Caco-2 (cell line): ENCODE results near the gene KRTAP5-2. TPM values are rescaled to one million over a fixed set of nuclear protein-coding genes. Genes with fewer than 3 reads are reported as not detected.
A peak's percentile ranks its signal among the peaks of the same experiment; 100 is the strongest.

ENCODE experiments used
- BruUV-seq: library from RNA; stranded (reverse); fragments of 400-500 nt; replicated peaks from 2 replicates; lab custom pipeline; 2021; lab: Mats Ljungman, UMichigan
- CTCF ChIA-PET: fragments of 300-600 bp; sonication (Branson Sonifier 250); formaldehyde crosslinking; loops from one replicate; lab custom pipeline; 2022; ENCODE audit warnings: antibody characterized with exemption; lab: Charles Lee
- POLR2A ChIA-PET: fragments of 300-600 bp; sonication (Branson Sonifier 250); formaldehyde crosslinking; loops from one replicate; lab custom pipeline; 2022; ENCODE audit warnings: antibody characterized with exemption; lab: Charles Lee
- DNase-seq, 2 experiments: peaks; one replicate each; pipeline versions ENCODE4 v3.0.0 to v3.0.0-alpha.2; 2020 to 2022
- H3K27me3 ChIP-seq: replicated peaks from 2 replicates; pipeline ENCODE4 v1.6.0; 2011; ENCODE audit warnings: low read length; ENCODE audit not compliant: control insufficient read depth, insufficient read depth
- H3K36me3 ChIP-seq: 2 replicates; pipeline ENCODE4 v1.5.1; 2011; ENCODE audit warnings: low read length; ENCODE audit not compliant: control insufficient read depth, insufficient read depth
- H3K4me1 ChIP-seq: fragments of 250-450 bp; sonication (Bioruptor Pico); 2 replicates; pipeline ENCODE4 v1.5.1; 2020; ENCODE audit warnings: mild to moderate bottlenecking
- H3K4me3 ChIP-seq: 2 replicates; pipeline ENCODE4 v1.5.1; 2011; ENCODE audit warnings: low read depth, mild to moderate bottlenecking, control low read depth, low read length
- H3K9me3 ChIP-seq: fragments of 250-450 bp; sonication (Bioruptor Pico); 2 replicates; pipeline ENCODE4 v1.5.1; 2020; ENCODE audit warnings: mild to moderate bottlenecking, moderate library complexity
- H3K27ac Mint-ChIP-seq: one replicate; pipeline ENCODE4 v1.8.0; 2022; ENCODE audit warnings: mixed read lengths; ENCODE audit not compliant: unreplicated experiment
- H3K27me3 Mint-ChIP-seq: one replicate; pipeline ENCODE4 v1.8.0; 2022; ENCODE audit warnings: mixed read lengths; ENCODE audit not compliant: insufficient read depth, unreplicated experiment
- H3K36me3 Mint-ChIP-seq: one replicate; pipeline ENCODE4 v1.8.0; 2022; ENCODE audit warnings: mild to moderate bottlenecking, mixed read lengths; ENCODE audit not compliant: insufficient read depth, unreplicated experiment
- H3K4me1 Mint-ChIP-seq: one replicate; pipeline ENCODE4 v1.8.0; 2022; ENCODE audit warnings: low read depth, mixed read lengths; ENCODE audit not compliant: unreplicated experiment
- H3K4me3 Mint-ChIP-seq: one replicate; pipeline ENCODE4 v1.8.0; 2022; ENCODE audit warnings: mild to moderate bottlenecking, moderate library complexity, mixed read lengths; ENCODE audit not compliant: unreplicated experiment
- H3K9me3 Mint-ChIP-seq: one replicate; pipeline ENCODE4 v1.8.0; 2022; ENCODE audit warnings: mixed read lengths; ENCODE audit not compliant: unreplicated experiment
- CTCF ChIP-seq, 2 experiments: fragments of 200-600 bp in 1 of 2; IDR thresholded peaks; 1 replicate in 1 of 2; 2 replicates in 1 of 2; pipeline versions ENCODE4 v1.5.1 to v1.8.0; 2011 to 2022; ENCODE audit warnings: antibody characterized with exemption in 1 of 2, control low read depth in 1 of 2, inconsistent platforms in 1 of 2, low read depth in 1 of 2, low read length in 1 of 2, mild to moderate bottlenecking in 1 of 2, moderate library complexity in 1 of 2; ENCODE audit not compliant: insufficient read depth in 1 of 2, severe bottlenecking in 1 of 2, unreplicated experiment in 1 of 2
- intact Hi-C: fragments of 100-400 bp; cut with micrococcal nuclease; formaldehyde crosslinking; loops from one replicate; pipeline ENCODE4 v1.10.0; 2022; ENCODE audit not compliant: unreplicated experiment
- total RNA-seq: library from RNA; stranded (reverse); gene quantifications from 2 replicates; pipeline ENCODE4 v1.2.3, GENCODE V29; 2022

The KRTAP5-2 gene
- total RNA-seq, 1 experiment from 2014 or later = not detected

DNA sequence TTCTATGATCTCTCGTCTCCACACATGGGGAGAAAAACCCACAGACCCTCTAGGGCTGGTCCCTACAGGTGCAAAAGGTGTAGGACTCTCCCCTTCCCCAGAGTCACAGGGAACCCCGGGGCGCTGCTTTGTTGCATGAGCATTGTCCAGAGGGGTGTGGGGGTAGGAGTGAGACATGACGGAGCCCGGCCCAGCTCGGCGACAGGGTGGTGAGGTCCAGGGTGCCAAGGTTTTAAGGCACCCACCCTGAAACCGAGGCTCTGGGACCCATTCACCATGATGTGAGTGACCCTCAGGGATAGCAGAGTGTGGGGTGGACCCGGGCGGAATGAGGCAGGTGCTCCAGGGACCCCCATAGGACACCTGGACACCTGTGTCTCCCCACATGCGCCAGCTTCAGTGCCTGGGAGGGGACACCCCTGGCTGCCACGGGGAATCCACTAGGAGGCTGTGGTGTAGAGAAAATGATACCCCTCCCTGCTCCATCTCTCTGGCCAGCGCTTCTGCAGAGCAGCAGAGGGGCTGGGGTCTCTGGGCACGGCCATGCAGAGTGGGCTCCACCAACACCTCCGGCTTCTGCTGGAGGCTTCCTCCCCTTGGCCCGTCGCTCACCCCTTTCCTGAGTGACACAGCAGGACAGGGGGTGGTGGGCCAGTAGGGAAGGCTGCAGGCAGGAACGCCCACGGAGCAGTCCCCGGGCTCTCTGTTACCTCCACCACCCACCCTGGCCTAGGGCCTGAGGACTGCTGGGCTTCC, 46.7 kb upstream of the KRTAP5-2 start:
- CTCF ChIA-PET = no interaction called here
- Mint-ChIP-seq H3K27me3 (no peaks in the 10 kb centered on the region), H3K9me3 (no peaks in the 10 kb centered on the region), H3K27ac (no peak overlapping the region), H3K4me3 (no peak overlapping the region), H3K4me1 (no peaks in the 10 kb centered on the region), H3K36me3 (no peaks in the 10 kb centered on the region)
- TF ChIP-seq CTCF (IDR thresholded peaks at IDR 0.05; ENCODE audit: insufficient read depth in 1 of 2, low read depth in 1 of 2, low read length in 1 of 2, severe bottlenecking in 1 of 2, unreplicated experiment in 1 of 2) = no peak
- intact Hi-C loops = no loop called here
- POLR2A ChIA-PET = interaction anchor here (0.6 kb wide), 1 partner anchor 489 kb away, joined by 4 read pairs; no protein-coding TSS in a partner anchor
- no TSS peak for BruUV-seq
- no peaks in the 10 kb centered on the region for H3K9me3 ChIP-seq
- H3K4me1 ChIP-seq = no peaks in the 10 kb centered on the region
- DNase-seq = peak in 1 of 2 experiments; percentile 29
- no peaks in the 10 kb centered on the region for H3K36me3 ChIP-seq
- no peak overlapping the region for H3K4me3 ChIP-seq
- no peaks in the 10 kb centered on the region for H3K27me3 ChIP-seq

DNA sequence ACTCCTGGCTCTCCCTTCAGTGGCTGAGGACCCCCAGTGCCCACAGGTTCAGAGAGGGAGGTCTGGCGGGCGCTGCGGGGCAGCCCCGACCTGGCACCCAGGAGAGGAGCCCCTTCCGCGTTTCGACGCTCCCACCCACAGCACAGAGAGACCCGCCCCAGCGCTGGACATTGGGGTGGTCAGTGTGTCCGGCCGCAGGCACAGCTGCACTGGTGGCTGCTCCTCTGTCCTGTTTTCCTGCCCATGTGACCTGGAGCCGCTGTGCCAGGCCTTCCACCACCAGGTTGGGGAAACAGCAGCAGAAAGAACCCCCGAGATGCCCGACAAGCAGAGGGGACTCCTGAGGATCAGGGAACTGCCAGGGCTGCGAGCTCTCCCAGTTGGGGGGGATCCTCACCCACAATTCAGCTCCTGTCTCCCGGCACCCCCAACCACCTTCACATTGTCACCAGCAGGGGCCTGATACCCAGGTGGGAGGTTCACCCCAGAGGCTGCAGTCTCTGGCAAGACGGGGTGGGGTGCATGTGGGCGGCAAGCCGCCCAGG, 45.1 kb upstream of the KRTAP5-2 start:
- no peaks in the 10 kb centered on the region for H3K36me3 ChIP-seq
- ChIA-PET POLR2A (no interaction called here), CTCF (no interaction called here)
- BruUV-seq = no TSS peak
- no peak for TF ChIP-seq CTCF (IDR thresholded peaks at IDR 0.05; ENCODE audit: insufficient read depth in 1 of 2, low read depth in 1 of 2, low read length in 1 of 2, severe bottlenecking in 1 of 2, unreplicated experiment in 1 of 2)
- no peak for DNase-seq
- no peaks in the 10 kb centered on the region for H3K9me3 Mint-ChIP-seq
- H3K27me3 ChIP-seq = no peaks in the 10 kb centered on the region
- H3K9me3 ChIP-seq = no peaks in the 10 kb centered on the region
- intact Hi-C loops = no loop called here
- H3K4me3 Mint-ChIP-seq = no peak overlapping the region
- H3K27ac Mint-ChIP-seq = no peak overlapping the region
- no peaks in the 10 kb centered on the region for H3K4me1 ChIP-seq
- H3K36me3 Mint-ChIP-seq = no peaks in the 10 kb centered on the region
- no peak overlapping the region for H3K4me3 ChIP-seq
- no peaks in the 10 kb centered on the region for H3K27me3 Mint-ChIP-seq
- no peaks in the 10 kb centered on the region for H3K4me1 Mint-ChIP-seq

DNA sequence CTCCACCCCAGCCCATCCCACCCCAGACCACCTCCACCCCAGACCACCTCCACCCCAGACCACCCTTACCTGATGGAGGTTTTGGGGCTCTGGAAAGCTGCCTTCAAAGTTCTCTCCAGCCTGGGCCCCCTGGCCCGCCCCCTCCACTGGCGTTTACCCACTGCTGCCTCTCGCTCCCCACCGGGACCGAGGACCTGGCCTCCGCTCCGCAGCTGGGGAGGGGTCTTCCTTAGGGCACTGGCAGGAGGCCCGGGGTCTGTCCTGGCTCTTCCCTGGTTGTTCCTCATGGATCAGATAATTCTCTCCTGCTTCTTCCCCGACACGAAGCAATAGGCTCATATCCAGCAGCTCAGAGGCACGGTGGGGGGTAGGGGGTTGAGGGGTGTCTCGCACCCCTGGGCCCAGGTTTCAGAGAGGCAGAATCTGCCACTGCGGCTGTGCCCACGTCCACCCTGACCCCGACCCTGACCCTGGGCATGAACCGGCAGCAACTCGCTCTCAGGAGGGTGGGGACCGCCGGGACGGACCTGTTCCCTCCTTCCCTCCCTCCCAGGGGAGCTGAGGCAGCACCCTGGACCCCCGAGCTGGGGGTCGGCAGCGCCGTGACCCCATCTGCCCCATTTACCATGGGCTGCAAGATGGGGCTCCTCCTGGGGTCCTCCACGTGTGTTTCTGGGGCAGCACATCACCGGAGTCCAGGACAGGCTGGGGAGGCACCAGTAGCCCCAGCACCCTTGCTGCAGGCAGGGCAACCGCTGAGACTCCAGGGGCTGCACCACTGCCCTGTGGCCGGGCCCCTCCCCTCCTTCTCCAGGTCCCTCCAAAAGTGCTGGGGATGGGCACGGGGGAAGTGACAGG, 44.4 kb upstream of the KRTAP5-2 start:
- no peaks in the 10 kb centered on the region for H3K27me3 Mint-ChIP-seq
- no peaks in the 10 kb centered on the region for H3K27me3 ChIP-seq
- no peak for DNase-seq
- H3K27ac Mint-ChIP-seq = no peak overlapping the region
- no peaks in the 10 kb centered on the region for H3K36me3 Mint-ChIP-seq
- no TSS peak for BruUV-seq
- POLR2A ChIA-PET = no interaction called here
- CTCF ChIA-PET = no interaction called here
- no peaks in the 10 kb centered on the region for H3K4me1 Mint-ChIP-seq
- TF ChIP-seq CTCF (IDR thresholded peaks at IDR 0.05; ENCODE audit: insufficient read depth in 1 of 2, low read depth in 1 of 2, low read length in 1 of 2, severe bottlenecking in 1 of 2, unreplicated experiment in 1 of 2) = no peak
- intact Hi-C loops = no loop called here
- H3K9me3 Mint-ChIP-seq = no peaks in the 10 kb centered on the region
- no peak overlapping the region for H3K4me3 Mint-ChIP-seq
- no peaks in the 10 kb centered on the region for H3K9me3 ChIP-seq
- H3K4me3 ChIP-seq = no peak overlapping the region
- no peaks in the 10 kb centered on the region for H3K4me1 ChIP-seq
- H3K36me3 ChIP-seq = no peaks in the 10 kb centered on the region
